ENCODE data around the gene NPL. TPM values are rescaled to one million over a fixed set of nuclear protein-coding genes. Genes with fewer than 3 reads are reported as not detected.

The NPL gene
- total RNA-seq, 1 experiment from 2014 or later: 2.4 TPM

GRCh38 chr1:182742780-182743179, 46.8 kb upstream of the NPL start:
- peaks cover 3 to 8% (median 4%) of the 10 kb centered on the region in 3 experiments; a peak in 4 of 7 replicates for H3K36me3 Mint-ChIP-seq (ENCODE audit: insufficient read depth in 1 of 3, low read depth in 3 of 3)
- Histone ChIP-seq H3K4me1 (ENCODE audit: insufficient read depth, low read length) (no peaks in the 10 kb centered on the region), H2AFZ (ENCODE audit: low read length) (no peak overlapping the region), H4K5ac (ENCODE audit: insufficient read length, low read depth, low read length) (no peak overlapping the region), H3K18ac (ENCODE audit: insufficient read length, low read depth, low read length) (no peak overlapping the region), H3K27ac (ENCODE audit: insufficient read length, low read depth, low read length) (no peak overlapping the region), H3K79me1 (ENCODE audit: insufficient read depth, low read depth, low read length, poor library complexity, severe bottlenecking) (no peaks in the 10 kb centered on the region), H3K14ac (ENCODE audit: insufficient read depth, low read length) (no peak overlapping the region), H4K8ac (replicated peaks; ENCODE audit: insufficient read length, low read depth, low read length) (no peak overlapping the region), H3K23me2 (ENCODE audit: insufficient read length, low read depth, low read length, poor library complexity, severe bottlenecking) (no peaks in the 10 kb centered on the region), H2BK5ac (ENCODE audit: insufficient read length, low read length) (no peak overlapping the region), H2BK120ac (ENCODE audit: low read depth, low read length, poor library complexity, severe bottlenecking) (no peak overlapping the region), H3K9ac (ENCODE audit: extremely low read depth, insufficient read length, low read length) (no peak overlapping the region), H3K27me3 (ENCODE audit: insufficient read depth, low read length) (no peaks in the 10 kb centered on the region), H3K4me2 (ENCODE audit: insufficient read depth, insufficient read length, low read length) (no peak overlapping the region), H3K23ac (ENCODE audit: insufficient read length, low read depth, low read length) (no peak overlapping the region), H3K4ac (ENCODE audit: low read depth, low read length) (no peak overlapping the region), H4K91ac (ENCODE audit: insufficient read length, low read depth, low read length) (no peak overlapping the region), H3K9me3 (ENCODE audit: control insufficient read depth, low read depth, low read length) (no peaks in the 10 kb centered on the region), H2BK15ac (ENCODE audit: low read depth, low read length) (no peak overlapping the region), H3T11ph (ENCODE audit: low read length) (no peak overlapping the region), H2BK12ac (ENCODE audit: insufficient read length, low read depth, low read length) (no peak overlapping the region), H3K56ac (ENCODE audit: insufficient read length, low read depth, low read length) (no peak overlapping the region), H2BK20ac (ENCODE audit: low read depth, low read length, poor library complexity, severe bottlenecking) (no peak overlapping the region), H4K20me1 (ENCODE audit: control insufficient read depth, insufficient read depth, insufficient read length) (no peaks in the 10 kb centered on the region), H2AK5ac (ENCODE audit: insufficient read length, low read length) (no peak overlapping the region), H3K79me2 (ENCODE audit: insufficient read depth, low read length) (no peaks in the 10 kb centered on the region)
- no peak overlapping the region for H3K27ac Mint-ChIP-seq
- DNase-seq: no peak
- no peak for TF ChIP-seq CTCF (conservative IDR thresholded peaks at IDR 0.05)
- peaks cover 4 to 14% of the 10 kb centered on the region in 2 experiments for H3K9me3 Mint-ChIP-seq
- H3K4me3 Mint-ChIP-seq: no peak overlapping the region
- WGBS (ENCODE audit: extremely low coverage, insufficient read length, low lambda C conversion rate): no CpG with 5 or more reads among the region's 1 CpG
- H3K4me1 Mint-ChIP-seq: peaks cover 7 to 9% of the 10 kb centered on the region in 2 experiments
- peaks cover 6% of the 10 kb centered on the region for H3K27me3 Mint-ChIP-seq (ENCODE audit: low read depth)
